HG03103 (cell line): ENCODE measurements around the gene EIF4G1.
"Not testable (repeated sequence)": the region's sequence is repeated elsewhere in the genome, so short reads cannot be mapped to it uniquely, and the experiment has no call there.

Experiments used
- ATAC-seq: cut with Tn5 transposase; IDR thresholded peaks from one replicate; pipeline ENCODE4 v1.9.1; 2021; ENCODE audit warnings: low read depth; ENCODE audit not compliant: unreplicated experiment

Gene EIF4G1, protein sequence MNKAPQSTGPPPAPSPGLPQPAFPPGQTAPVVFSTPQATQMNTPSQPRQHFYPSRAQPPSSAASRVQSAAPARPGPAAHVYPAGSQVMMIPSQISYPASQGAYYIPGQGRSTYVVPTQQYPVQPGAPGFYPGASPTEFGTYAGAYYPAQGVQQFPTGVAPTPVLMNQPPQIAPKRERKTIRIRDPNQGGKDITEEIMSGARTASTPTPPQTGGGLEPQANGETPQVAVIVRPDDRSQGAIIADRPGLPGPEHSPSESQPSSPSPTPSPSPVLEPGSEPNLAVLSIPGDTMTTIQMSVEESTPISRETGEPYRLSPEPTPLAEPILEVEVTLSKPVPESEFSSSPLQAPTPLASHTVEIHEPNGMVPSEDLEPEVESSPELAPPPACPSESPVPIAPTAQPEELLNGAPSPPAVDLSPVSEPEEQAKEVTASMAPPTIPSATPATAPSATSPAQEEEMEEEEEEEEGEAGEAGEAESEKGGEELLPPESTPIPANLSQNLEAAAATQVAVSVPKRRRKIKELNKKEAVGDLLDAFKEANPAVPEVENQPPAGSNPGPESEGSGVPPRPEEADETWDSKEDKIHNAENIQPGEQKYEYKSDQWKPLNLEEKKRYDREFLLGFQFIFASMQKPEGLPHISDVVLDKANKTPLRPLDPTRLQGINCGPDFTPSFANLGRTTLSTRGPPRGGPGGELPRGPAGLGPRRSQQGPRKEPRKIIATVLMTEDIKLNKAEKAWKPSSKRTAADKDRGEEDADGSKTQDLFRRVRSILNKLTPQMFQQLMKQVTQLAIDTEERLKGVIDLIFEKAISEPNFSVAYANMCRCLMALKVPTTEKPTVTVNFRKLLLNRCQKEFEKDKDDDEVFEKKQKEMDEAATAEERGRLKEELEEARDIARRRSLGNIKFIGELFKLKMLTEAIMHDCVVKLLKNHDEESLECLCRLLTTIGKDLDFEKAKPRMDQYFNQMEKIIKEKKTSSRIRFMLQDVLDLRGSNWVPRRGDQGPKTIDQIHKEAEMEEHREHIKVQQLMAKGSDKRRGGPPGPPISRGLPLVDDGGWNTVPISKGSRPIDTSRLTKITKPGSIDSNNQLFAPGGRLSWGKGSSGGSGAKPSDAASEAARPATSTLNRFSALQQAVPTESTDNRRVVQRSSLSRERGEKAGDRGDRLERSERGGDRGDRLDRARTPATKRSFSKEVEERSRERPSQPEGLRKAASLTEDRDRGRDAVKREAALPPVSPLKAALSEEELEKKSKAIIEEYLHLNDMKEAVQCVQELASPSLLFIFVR (N-terminal part only)

DNA sequence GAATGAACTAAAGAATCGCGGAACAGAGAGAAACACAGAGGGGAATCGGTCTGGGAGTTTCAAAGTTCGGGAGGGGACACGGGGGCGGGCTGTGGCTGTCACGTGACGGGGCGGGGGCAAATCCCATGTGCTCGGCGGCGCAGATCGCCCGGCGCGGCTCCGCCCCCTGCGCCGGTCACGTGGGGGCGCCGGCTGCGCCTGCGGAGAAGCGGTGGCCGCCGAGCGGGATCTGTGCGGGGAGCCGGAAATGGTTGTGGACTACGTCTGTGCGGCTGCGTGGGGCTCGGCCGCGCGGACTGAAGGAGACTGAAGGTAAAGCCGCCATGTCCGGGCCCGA is at the start of gene EIF4G1:
Gene EIF4G1 (plus strand): TSS at position 244 of the 337 bp plus-strand sequence. CDS start 1,191 bp downstream, outside the sequence.
- peak; percentile 79 for ATAC-seq

DNA sequence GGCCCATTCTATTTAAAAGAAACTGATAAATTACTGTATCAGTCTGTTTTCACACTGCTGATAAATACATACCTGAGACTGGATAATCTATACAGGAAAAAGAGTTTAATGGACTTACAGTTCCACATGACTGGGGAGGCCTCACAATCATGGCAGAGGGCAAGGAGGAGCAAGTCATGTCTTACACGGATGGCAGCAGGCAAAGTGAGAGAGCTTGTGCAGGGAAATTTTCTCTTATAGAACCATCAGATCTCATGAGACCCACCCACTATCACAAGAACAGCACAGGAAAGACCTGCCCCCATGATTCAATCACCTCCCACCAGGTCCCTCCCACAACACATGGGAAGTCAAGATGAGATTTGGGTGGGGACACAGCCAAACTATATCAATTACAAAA is 47.2 kb upstream of the EIF4G1 start:
- not testable (repeated sequence) for ATAC-seq

DNA sequence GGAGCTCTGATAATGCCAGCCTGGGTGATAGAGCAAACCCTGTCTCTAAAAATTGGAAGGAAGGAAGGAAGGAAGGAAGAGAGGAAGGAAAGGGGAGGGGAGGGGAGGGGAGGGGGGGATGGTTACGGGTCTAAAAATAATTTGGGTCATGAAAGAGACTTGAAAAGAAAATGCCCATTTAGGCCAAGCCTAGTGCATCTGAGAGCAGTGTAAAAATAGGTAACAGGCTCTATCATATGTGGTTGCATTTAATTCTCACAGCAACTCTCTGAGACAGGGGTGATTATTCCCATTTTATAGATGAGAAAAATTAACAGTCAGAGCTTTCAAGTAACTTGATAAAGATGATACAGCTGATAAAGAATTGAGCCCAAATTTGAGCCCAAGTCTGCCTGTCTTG is 42.1 kb upstream of the EIF4G1 start:
- ATAC-seq: no peak

DNA sequence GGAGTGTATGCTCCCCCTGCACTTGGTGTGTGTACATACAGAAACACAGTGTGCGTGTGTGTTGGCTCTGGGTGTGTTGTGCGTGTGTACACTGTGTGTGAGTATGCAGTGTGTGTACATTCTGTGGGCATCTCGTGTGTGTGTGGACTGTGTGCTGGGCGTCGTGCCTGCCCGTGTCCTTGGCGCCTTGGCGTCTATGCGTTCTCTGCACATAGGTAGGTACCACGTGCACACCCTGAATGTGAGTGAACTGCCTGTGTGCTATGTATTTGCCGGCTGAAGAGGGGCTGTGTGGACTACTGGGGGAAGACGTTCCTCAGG is 39.1 kb upstream of the EIF4G1 start:
- ATAC-seq: no peak

DNA sequence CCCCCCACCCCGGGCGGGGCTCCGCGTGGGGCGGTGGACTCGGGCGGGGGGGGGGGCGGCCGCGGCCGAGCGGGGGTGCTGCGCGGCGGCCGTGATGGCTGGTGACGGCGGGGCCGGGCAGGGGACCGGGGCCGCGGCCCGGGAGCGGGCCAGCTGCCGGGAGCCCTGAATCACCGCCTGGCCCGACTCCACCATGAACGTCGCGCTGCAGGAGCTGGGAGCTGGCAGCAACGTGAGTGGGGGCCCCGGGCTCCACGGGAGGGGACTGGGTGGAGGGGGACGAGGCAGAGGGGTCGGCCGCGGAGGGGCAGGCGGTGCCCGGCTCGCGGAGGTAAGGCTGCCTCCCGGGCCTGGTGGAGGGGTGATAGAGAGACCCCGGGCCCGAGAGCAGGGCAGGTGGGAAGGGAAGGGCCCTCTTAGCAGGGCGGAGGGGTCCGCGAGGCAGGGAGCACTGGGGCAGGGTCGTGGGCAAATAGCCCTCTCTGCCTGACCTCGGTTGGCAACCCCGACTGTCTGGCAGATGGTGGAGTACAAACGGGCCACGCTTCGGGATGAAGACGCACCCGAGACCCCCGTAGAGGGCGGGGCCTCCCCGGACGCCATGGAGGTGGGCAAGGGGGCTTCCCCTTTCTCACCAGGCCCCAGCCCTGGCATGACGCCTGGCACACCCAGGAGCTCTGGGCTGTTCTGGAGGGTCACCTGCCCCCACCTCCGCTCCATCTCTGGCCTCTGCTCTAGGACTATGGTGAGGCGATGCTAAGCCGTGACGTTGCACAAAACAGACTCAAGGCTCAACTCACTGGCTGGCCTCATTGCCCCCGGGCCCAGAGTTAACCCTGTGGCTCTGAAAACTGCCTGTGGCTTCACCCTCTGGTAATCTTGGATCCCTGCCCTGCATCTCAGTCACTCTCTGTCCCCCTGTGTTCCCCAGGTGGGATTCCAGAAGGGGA is 38.2 kb upstream of the EIF4G1 start, which contains the start of gene ECE2:
Gene ECE2 (plus strand): TSS at position 62 of the 950 bp plus-strand sequence. CDS start 132 bp downstream, at position 194.
- no peak for ATAC-seq

DNA sequence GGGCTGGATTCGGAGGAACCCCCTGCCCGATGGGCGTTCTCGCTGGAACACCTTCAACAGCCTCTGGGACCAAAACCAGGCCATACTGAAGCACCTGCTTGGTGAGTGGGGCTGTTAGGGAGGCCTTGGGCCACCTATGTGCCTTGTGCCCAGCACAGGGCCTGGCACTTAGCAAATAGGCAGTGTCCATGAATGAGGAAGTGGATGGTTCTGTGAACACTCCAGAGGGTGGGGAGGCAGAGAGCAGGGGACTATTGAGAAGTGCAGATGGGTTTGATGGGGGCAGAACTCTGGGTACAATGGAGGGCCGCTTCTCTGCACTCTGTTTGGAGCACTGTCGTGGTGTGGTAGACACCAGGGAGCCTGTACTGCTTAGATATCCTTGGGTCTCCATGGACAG is 37.0 kb upstream of the EIF4G1 start:
- ATAC-seq: no peak

DNA sequence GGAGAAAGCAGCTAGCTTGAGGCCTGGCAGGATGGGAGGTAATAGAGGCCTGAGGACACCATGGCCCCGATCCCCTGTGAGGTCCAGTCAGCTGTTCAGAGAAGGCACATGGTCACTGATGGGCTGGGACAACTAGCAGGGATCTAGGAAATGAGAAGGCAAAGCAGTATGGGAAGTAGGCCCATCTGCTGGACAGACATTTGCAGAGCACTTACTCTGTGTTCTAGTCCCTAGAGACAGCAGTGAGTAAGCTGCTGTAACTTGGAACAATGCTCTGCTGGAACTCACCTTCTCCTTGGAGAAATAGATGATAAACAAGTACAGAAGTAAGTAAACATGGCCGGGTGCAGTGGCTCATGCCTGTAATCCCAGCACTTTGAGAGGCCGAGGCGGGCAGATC is 31.5 kb upstream of the EIF4G1 start:
- no peak for ATAC-seq

DNA sequence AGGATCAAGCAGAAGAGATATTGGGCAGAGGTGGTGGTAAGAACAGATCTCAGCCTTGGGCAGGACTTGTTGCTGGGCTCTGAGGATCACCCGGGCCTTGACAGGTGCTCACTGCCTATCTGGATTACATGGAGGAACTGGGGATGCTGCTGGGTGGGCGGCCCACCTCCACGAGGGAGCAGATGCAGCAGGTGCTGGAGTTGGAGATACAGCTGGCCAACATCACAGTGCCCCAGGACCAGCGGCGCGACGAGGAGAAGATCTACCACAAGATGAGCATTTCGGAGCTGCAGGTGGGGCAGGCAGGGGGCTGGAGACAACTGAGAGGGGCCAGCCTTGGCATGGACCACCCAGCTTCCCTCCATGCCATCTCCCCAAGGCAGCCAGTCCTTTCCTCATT is 30.7 kb upstream of the EIF4G1 start:
- ATAC-seq: no peak

DNA sequence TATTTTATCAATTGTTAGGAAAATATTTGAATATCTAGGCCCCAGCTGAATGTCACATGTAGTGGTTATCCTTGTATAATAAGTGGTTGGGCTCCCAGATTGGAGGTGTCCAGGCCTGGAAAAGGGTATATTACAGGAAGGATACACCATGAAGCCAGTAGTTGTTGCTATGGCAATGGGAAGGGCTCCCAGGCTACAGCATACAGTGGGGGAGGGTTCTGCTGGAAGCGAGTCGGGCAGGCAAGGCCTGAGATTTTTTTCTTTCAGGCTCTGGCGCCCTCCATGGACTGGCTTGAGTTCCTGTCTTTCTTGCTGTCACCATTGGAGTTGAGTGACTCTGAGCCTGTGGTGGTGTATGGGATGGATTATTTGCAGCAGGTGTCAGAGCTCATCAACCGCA is 29.7 kb upstream of the EIF4G1 start:
- ATAC-seq: no peak

DNA sequence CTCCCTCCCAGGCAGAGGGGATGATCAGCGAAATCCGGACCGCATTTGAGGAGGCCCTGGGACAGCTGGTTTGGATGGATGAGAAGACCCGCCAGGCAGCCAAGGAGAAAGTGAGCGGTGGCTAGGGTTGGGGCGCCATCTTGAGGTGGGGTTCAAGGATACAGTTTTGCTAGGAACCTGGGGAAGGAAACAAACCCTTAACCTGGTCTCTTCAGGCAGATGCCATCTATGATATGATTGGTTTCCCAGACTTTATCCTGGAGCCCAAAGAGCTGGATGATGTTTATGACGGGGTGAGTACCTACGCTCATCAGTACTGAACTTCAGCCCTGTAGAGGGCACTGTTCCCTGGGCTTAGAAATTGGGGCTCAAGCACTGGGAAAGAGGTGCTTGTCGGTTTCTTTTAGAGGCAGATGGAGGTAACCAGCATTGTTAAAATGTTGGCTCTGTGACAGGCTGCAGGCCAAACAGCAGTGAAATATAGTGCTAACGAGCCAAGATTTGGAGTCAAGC is 24.9 kb upstream of the EIF4G1 start:
- ATAC-seq: no peak

DNA sequence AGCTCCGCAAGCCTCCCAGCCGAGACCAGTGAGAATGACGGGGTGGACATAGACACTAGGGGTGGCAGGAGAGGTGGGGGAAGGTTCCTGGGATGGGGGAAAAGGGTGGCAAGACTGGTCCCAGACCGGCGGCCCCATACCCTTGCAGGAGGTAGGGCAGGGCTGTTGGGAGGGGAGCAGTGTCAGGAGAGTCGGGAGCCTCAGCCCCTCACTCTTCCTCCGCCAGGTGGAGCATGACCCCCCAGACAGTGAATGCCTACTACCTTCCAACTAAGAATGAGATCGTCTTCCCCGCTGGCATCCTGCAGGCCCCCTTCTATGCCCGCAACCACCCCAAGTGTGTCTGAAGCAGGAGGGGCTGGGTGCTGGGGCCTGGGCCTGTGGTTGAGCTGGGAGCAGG is 24.1 kb upstream of the EIF4G1 start:
- ATAC-seq: no peak

DNA sequence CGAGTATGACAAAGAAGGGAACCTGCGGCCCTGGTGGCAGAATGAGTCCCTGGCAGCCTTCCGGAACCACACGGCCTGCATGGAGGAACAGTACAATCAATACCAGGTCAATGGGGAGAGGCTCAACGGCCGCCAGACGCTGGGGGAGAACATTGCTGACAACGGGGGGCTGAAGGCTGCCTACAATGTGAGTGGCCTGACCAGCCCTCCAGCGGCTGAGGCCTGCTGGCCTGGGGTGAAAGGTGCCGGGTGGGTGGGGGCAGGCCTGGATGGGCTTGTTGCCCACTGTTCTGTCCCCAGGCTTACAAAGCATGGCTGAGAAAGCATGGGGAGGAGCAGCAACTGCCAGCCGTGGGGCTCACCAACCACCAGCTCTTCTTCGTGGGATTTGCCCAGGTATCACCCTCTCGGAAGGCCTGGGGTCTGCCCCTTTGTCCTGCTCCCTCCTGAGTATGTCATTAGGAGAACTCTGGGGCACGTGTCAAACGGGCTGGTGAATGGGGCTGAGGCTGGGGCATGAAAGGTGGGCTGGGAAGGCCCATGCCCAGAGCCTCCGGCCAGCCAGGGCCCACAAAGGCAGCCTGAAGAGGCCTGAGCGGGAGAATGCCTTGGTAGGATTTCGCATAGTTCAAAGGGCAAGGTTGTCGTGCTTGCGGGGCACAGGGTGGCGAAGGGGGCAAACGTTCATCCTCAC is 23.2 kb upstream of the EIF4G1 start:
- no peak for ATAC-seq

DNA sequence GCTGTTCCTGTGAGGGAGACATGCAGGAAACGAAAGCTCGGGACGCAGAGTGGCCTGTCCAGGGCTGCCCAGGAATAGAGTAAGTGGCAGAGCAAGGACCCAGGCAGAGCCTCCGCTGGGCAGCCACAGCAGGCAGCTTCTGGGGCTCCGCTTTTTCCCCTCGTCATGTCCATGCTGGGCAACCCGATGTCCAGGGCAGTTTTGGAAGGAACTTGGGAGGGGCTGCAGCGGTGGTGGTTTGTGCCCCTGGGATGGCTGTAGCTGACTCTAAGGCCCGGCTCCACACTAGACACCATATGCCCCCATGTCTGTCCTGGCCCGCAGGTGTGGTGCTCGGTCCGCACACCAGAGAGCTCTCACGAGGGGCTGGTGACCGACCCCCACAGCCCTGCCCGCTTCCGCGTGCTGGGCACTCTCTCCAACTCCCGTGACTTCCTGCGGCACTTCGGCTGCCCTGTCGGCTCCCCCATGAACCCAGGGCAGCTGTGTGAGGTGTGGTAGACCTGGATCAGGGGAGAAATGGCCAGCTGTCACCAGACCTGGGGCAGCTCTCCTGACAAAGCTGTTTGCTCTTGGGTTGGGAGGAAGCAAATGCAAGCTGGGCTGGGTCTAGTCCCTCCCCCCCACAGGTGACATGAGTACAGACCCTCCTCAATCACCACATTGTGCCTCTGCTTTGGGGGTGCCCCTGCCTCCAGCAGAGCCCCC is 22.5 kb upstream of the EIF4G1 start:
- no peak for ATAC-seq

DNA sequence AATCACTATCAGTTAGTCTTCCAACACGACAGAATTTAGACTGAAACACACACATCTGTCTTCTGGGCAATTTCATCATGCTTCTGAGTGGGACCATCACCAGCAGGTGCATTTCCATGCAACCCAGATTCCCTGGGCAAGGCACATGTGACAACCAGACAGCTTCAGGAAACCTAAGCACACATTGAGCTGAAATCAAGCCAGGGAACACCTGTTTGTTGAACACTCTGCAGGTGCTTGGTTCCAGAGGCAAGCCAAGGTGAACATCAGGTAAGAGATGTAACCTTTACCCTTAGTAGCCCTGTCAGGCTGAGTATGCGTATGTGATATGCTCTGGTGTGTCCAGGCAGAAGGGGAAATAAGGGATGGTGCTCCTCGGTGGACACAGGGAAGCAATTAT is 18.6 kb upstream of the EIF4G1 start:
- no peak for ATAC-seq

DNA sequence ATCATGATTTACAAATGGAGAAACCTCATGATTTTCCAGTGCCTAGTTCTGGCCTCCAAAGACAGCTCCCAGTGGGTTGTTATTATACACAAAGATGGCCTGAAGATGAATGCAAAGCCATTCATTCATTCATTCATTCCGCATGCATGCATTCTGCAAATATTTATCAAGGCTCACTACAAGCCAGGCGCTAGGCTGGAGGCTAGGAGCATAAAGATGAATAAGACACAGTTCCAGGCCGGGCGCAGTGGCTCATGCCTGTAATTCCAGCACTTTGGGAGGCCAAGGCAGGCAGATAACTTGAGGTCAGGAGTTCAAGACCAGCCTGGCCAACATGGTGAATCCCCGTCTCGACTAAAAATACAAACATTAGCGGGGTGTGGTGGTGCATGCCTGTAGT is 17.8 kb upstream of the EIF4G1 start:
- no peak for ATAC-seq

DNA sequence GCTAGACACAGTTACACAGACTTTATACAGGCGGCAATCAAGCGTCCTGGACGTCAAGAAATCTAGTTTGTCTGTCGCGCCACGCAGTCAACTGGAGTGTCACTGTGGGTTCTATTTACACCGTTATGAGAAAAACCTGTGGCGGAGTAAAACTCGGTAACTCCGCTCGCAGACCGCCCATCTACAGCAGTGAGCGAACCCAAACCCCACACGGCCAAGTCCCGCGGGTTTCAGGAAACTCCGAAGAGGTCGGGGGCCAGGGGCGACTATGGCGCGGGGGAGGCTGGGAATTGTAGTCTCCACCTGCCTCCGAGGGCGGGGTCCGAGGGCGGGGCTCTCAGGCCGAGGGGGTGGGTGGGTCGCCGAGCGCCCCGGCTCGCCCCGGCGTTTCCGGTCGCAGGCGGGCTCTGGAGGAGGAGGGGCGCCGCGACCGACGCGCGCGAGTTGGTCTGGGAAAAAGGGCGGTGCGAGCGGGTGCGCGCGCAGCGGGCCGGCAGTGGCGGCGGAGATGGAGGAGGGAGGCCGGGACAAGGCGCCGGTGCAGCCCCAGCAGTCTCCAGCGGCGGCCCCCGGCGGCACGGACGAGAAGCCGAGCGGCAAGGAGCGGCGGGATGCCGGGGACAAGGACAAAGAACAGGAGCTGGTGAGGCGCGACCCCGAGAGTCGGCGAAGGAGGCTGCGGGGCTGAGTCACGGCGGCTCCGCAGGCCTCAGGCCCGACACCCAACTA is 15.5 kb upstream of the EIF4G1 start, which contains the start of gene PSMD2:
Gene PSMD2 (plus strand): TSS at position 483 of the 729 bp plus-strand sequence. CDS start 26 bp downstream, at position 509.
- peak; percentile 81 for ATAC-seq

DNA sequence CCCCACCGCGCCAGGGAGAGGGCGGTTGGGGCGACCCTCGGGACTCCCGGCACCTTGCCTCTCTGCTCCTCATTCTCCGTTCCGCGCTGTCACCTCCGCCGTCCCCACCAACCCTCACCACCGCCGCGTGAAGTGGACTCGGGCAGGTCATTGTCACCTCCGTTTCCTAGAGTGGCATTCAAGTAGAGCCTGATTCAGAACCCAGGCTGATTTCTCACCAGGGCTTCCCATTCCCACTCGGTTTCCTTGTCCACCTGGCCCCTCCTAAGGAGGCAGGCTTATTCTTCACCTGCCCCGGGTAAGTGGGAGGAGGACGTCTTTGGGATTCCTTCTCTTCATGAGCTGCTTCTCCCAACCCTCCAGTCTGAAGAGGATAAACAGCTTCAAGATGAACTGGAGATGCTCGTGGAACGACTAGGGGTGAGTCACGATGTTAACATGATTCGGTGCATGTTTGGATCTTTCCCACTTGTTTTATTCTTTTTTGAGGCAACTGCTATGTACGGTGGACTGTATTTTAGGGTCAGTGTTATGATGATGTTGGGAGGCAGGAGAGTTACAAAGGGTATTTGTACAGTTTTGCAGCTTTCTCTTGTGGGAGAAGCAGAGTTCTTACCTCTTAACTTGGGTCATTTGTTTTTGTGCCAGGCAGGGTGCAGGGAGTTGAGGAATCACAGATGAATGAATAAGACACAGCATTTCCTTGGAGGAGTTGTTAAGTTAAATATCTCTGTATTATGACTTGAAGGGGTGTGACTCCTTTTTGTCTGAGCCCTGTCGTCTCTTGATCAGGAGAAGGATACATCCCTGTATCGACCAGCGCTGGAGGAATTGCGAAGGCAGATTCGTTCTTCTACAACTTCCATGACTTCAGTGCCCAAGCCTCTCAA is 14.7 kb upstream of the EIF4G1 start:
- ATAC-seq: no peak
